HEK293 (cell line): ENCODE results near the gene APBA1.

Experiments
- CTCF ChIA-PET: fragments of 350-600 bp; formaldehyde crosslinking; extraction: SDS; loops from one replicate; lab custom pipeline; 2021; ENCODE audit warnings: antibody characterized with exemption; lab: Yijun Ruan, JAX
- POLR2A ChIA-PET: fragments of 300-600 bp; formaldehyde crosslinking; extraction: SDS; loops from one replicate; lab custom pipeline; 2020; ENCODE audit warnings: antibody characterized with exemption, inconsistent platforms; lab: Yijun Ruan, JAX
- H3K27ac ChIP-seq: fragments of 200-500 bp; sonication (Bioruptor generic); 2 replicates; pipeline ENCODE4 v1.5.1; 2014; ENCODE audit warnings: low read depth, low read length, control low read depth, inconsistent platforms; ENCODE audit errors: extremely low read depth
- H3K36me3 ChIP-seq, 2 experiments: fragments of 200-500 bp in 1 of 2; sonication (Bioruptor generic) in 1 of 2; 1 replicate in 1 of 2; 2 replicates in 1 of 2; pipeline ENCODE4 v1.5.1; 2014 to 2017; ENCODE audit warnings: inconsistent platforms in 2 of 2, low read length in 2 of 2; ENCODE audit not compliant: control insufficient read depth in 2 of 2, insufficient read depth in 1 of 2
- H3K4me1 ChIP-seq: fragments of 200-500 bp; sonication (Bioruptor generic); 2 replicates; pipeline ENCODE4 v1.5.1; 2014; ENCODE audit warnings: mild to moderate bottlenecking, low read length, inconsistent platforms; ENCODE audit not compliant: control insufficient read depth, insufficient read depth
- H3K4me3 ChIP-seq: 2 replicates; pipeline ENCODE4 v1.5.1; 2011; ENCODE audit warnings: low read depth, mild to moderate bottlenecking, control low read depth, low read length, moderate library complexity
- H3K9me3 ChIP-seq: fragments of 200-500 bp; sonication (Bioruptor generic); 2 replicates; pipeline ENCODE4 v1.5.1; 2014; ENCODE audit warnings: low read depth, low read length, inconsistent platforms; ENCODE audit not compliant: control insufficient read depth, insufficient read depth
- BCL11A ChIP-seq: fragments of 450-650 bp; formaldehyde crosslinking; IDR thresholded peaks from 2 replicates; pipeline ENCODE4 v1.5.1; 2016; ENCODE audit warnings: low read depth, missing biosample characterization, missing genetic modification characterization
- ELK4 ChIP-seq: IDR thresholded peaks from 2 replicates; pipeline ENCODE4 v1.6.1; 2011; ENCODE audit warnings: mild to moderate bottlenecking, low read depth, low read length, borderline replicate concordance
- HOXA7 ChIP-seq: sonication (generic); formaldehyde crosslinking; IDR thresholded peaks from 2 replicates; pipeline ENCODE4 v1.8.1; 2022; ENCODE audit warnings: missing genetic modification reagents, borderline replicate concordance
- KLF17 ChIP-seq: fragments of 450-650 bp; formaldehyde crosslinking; IDR thresholded peaks from 2 replicates; pipeline ENCODE4 v1.5.1; 2016; ENCODE audit warnings: missing biosample characterization, missing genetic modification characterization
- KLF7 ChIP-seq: fragments of 450-650 bp; formaldehyde crosslinking; IDR thresholded peaks from 2 replicates; pipeline ENCODE4 v1.5.1; 2016; ENCODE audit warnings: missing biosample characterization, missing genetic modification characterization, borderline replicate concordance
- OVOL3 ChIP-seq: fragments of 450-650 bp; formaldehyde crosslinking; IDR thresholded peaks from 2 replicates; pipeline ENCODE4 v1.5.1; 2016; ENCODE audit warnings: missing biosample characterization, missing genetic modification characterization
- REPIN1 ChIP-seq: fragments of 450-650 bp; formaldehyde crosslinking; IDR thresholded peaks from 2 replicates; pipeline ENCODE4 v1.5.1; 2017; ENCODE audit warnings: missing biosample characterization, missing genetic modification characterization, low read depth
- SETDB1 ChIP-seq: IDR thresholded peaks from one replicate; pipeline ENCODE4 v1.6.1; 2017; ENCODE audit warnings: mild to moderate bottlenecking, low read length, moderate library complexity, mixed read lengths; ENCODE audit not compliant: insufficient read length
- TRIM28 ChIP-seq: IDR thresholded peaks from 2 replicates; pipeline ENCODE4 v1.6.1; 2011; ENCODE audit warnings: low read length, control low read depth, borderline replicate concordance
- TSHZ1 ChIP-seq: fragments of 450-650 bp; formaldehyde crosslinking; IDR thresholded peaks from 2 replicates; pipeline ENCODE4 v1.5.1; 2016; ENCODE audit warnings: missing biosample characterization, missing genetic modification characterization, borderline replicate concordance
- ZBTB17 ChIP-seq: fragments of 450-650 bp; formaldehyde crosslinking; IDR thresholded peaks from 2 replicates; pipeline ENCODE4 v1.5.1; 2016; ENCODE audit warnings: missing biosample characterization, missing genetic modification characterization
- ZEB2 ChIP-seq: fragments of 450-650 bp; formaldehyde crosslinking; IDR thresholded peaks from 2 replicates; pipeline ENCODE4 v1.5.1; 2016; ENCODE audit warnings: missing biosample characterization, missing genetic modification characterization
- ZFHX2 ChIP-seq: fragments of 450-650 bp; formaldehyde crosslinking; conservative IDR thresholded peaks from 2 replicates; pipeline ENCODE4 v1.5.1; 2016; ENCODE audit warnings: missing biosample characterization, missing genetic modification characterization
- ZNF10 ChIP-seq: fragments of 450-650 bp; formaldehyde crosslinking; IDR thresholded peaks from 2 replicates; pipeline ENCODE4 v1.5.1; 2017; ENCODE audit warnings: missing biosample characterization, missing genetic modification characterization
- ZNF140 ChIP-seq: fragments of 450-650 bp; formaldehyde crosslinking; IDR thresholded peaks from 2 replicates; pipeline ENCODE4 v1.5.1; 2016; ENCODE audit warnings: missing biosample characterization, missing genetic modification characterization
- ZNF16 ChIP-seq: fragments of 450-650 bp; formaldehyde crosslinking; IDR thresholded peaks from 2 replicates; pipeline ENCODE4 v1.5.1; 2016; ENCODE audit warnings: low read depth, missing biosample characterization, missing genetic modification characterization
- ZNF184 ChIP-seq: fragments of 450-650 bp; IDR thresholded peaks from 2 replicates; pipeline ENCODE4 v1.5.1; 2018; ENCODE audit warnings: missing biosample characterization, mild to moderate bottlenecking, missing genetic modification characterization
- ZNF302 ChIP-seq: fragments of 450-650 bp; formaldehyde crosslinking; IDR thresholded peaks from 2 replicates; pipeline ENCODE4 v1.5.1; 2016; ENCODE audit warnings: missing biosample characterization, missing genetic modification characterization, low read depth
- ZNF366 ChIP-seq: fragments of 450-650 bp; formaldehyde crosslinking; conservative IDR thresholded peaks from 2 replicates; pipeline ENCODE4 v1.5.1; 2016; ENCODE audit warnings: missing biosample characterization, missing genetic modification characterization
- ZNF394 ChIP-seq: fragments of 450-650 bp; formaldehyde crosslinking; IDR thresholded peaks from 2 replicates; pipeline ENCODE4 v1.5.1; 2016; ENCODE audit warnings: missing biosample characterization, missing genetic modification characterization, mild to moderate bottlenecking, moderate library complexity, borderline replicate concordance
- ZNF48 ChIP-seq: fragments of 450-650 bp; formaldehyde crosslinking; IDR thresholded peaks from 2 replicates; pipeline ENCODE4 v1.5.1; 2016; ENCODE audit warnings: missing biosample characterization, missing genetic modification characterization
- ZNF521 ChIP-seq: fragments of 450-650 bp; formaldehyde crosslinking; IDR thresholded peaks from 2 replicates; pipeline ENCODE4 v1.5.1; 2017; ENCODE audit warnings: missing biosample characterization, mild to moderate bottlenecking, missing genetic modification characterization
- ZNF580 ChIP-seq: fragments of 450-650 bp; formaldehyde crosslinking; IDR thresholded peaks from 2 replicates; pipeline ENCODE4 v1.5.1; 2016; ENCODE audit warnings: missing biosample characterization, missing genetic modification characterization
- ZNF629 ChIP-seq: fragments of 450-650 bp; formaldehyde crosslinking; IDR thresholded peaks from 2 replicates; pipeline ENCODE4 v1.5.1; 2017; ENCODE audit warnings: missing biosample characterization, missing genetic modification characterization
- ZNF777 ChIP-seq: fragments of 450-650 bp; formaldehyde crosslinking; IDR thresholded peaks from 2 replicates; pipeline ENCODE4 v1.5.1; 2017; ENCODE audit warnings: missing biosample characterization, missing genetic modification characterization, borderline replicate concordance
- ZXDB ChIP-seq: fragments of 450-650 bp; formaldehyde crosslinking; IDR thresholded peaks from 2 replicates; pipeline ENCODE4 v1.5.1; 2016; ENCODE audit warnings: missing biosample characterization, missing genetic modification characterization
- TF ChIP-seq, protein P1 (sequence below): fragments of 450-650 bp; formaldehyde crosslinking; IDR thresholded peaks from 2 replicates; pipeline ENCODE4 v1.5.1; 2016; ENCODE audit warnings: missing biosample characterization, missing genetic modification characterization
- TF ChIP-seq, protein P2 (sequence below): fragments of 450-650 bp; formaldehyde crosslinking; IDR thresholded peaks from 2 replicates; pipeline ENCODE4; 2016; ENCODE audit warnings: missing biosample characterization, missing genetic modification characterization

APBA1 gene

GRCh38 chr9:69719367-69719766 lies 47.2 kb upstream of the APBA1 start:
- no peak for TF ChIP-seq ZNF521 (tag by site-specific recombination)
- no peak for TF ChIP-seq KLF17 (tag by site-specific recombination)
- no peak for TF ChIP-seq OVOL3 (tag by site-specific recombination)
- TF ChIP-seq ZFHX2, result no peak
- TF ChIP-seq ZEB2 (tag by site-specific recombination), result no peak
- no peak for TF ChIP-seq ZNF777 (tag by site-specific recombination)
- TF ChIP-seq HOXA7 (CRISPR knock-in tag), result no peak
- no peak for TF ChIP-seq SETDB1
- no peak for TF ChIP-seq ZNF366
- no peak for TF ChIP-seq ZNF48
- Histone ChIP-seq H3K4me1 (no peaks in the 10 kb centered on the region), H3K27ac (no peak overlapping the region), H3K9me3 (no peaks in the 10 kb centered on the region), H3K36me3 (peaks cover 0 to 42% of the 10 kb centered on the region in 2 experiments; a peak in 2 of 3 replicates), H3K4me3 (no peak overlapping the region)
- ChIA-PET POLR2A (no interaction called here), CTCF (no interaction called here)

DNA sequence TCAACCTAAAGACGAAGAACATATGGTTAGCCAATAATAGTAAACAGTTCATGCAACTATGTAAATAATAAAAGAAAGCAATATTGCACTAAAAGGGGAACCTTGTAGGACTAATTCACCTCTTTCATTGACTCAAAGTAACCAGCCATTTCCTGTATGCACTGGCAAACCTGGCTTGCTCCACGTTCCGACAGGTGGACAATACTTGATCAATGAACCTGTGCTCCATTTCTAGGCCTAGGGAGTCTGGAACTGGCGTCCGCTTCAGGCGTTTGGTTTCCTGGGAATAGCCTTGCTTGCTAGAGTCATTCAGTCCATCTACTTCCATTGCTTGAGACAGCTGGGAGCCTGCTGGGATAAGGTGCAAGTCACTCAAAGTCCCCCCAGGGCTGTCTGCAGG lies 46.0 kb upstream of the APBA1 start:
- H3K9me3 ChIP-seq, result no peaks in the 10 kb centered on the region
- H3K4me3 ChIP-seq, result no peak overlapping the region
- H3K36me3 ChIP-seq, result peaks cover 0 to 39% of the 10 kb centered on the region in 2 experiments; a peak in 1 of 3 replicates
- no peak overlapping the region for H3K27ac ChIP-seq
- ChIA-PET CTCF (no interaction called here), POLR2A (no interaction called here)
- TF ChIP-seq ZNF10 (tag by site-specific recombination) (no peak), ZNF394 (tag by site-specific recombination) (no peak), TSHZ1 (tag by site-specific recombination) (no peak), ZNF140 (tag by site-specific recombination) (no peak), ZNF16 (no peak), ZNF184 (no peak), ZNF580 (no peak), OVOL3 (tag by site-specific recombination) (no peak), ZNF302 (tag by site-specific recombination) (no peak), ZBTB17 (tag by site-specific recombination) (no peak), TRIM28 (no peak), ZFHX2 (no peak), REPIN1 (tag by site-specific recombination) (no peak), ZXDB (tag by site-specific recombination) (no peak), ZNF629 (tag by site-specific recombination) (no peak), ELK4 (no peak), KLF7 (tag by site-specific recombination) (no peak), BCL11A (no peak)
- TF ChIP-seq, protein P1, sequence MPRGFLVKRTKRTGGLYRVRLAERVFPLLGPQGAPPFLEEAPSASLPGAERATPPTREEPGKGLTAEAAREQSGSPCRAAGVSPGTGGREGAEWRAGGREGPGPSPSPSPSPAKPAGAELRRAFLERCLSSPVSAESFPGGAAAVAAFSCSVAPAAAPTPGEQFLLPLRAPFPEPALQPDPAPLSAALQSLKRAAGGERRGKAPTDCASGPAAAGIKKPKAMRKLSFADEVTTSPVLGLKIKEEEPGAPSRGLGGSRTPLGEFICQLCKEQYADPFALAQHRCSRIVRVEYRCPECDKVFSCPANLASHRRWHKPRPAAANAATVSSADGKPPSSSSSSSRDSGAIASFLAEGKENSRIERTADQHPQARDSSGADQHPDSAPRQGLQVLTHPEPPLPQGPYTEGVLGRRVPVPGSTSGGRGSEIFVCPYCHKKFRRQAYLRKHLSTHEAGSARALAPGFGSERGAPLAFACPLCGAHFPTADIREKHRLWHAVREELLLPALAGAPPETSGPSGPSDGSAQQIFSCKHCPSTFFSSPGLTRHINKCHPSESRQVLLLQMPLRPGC (tag by site-specific recombination), result no peak
- TF ChIP-seq, protein P2, sequence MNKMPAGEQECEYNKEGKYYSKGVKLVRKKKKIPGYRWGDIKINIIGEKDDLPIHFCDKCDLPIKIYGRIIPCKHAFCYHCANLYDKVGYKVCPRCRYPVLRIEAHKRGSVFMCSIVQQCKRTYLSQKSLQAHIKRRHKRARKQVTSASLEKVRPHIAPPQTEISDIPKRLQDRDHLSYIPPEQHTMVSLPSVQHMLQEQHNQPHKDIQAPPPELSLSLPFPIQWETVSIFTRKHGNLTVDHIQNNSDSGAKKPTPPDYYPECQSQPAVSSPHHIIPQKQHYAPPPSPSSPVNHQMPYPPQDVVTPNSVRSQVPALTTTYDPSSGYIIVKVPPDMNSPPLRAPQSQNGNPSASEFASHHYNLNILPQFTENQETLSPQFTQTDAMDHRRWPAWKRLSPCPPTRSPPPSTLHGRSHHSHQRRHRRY, result no peak
- no peaks in the 10 kb centered on the region for H3K4me1 ChIP-seq
